ENCODE results near the gene DNPEP. TPM values are rescaled to one million over a fixed set of nuclear protein-coding genes. Genes with fewer than 3 reads are reported as not detected.

DNPEP gene
- total and polyA plus RNA-seq, 2 donors (not counting 3 experiments of a cell fraction or from before 2014, with no cell fraction given) = 40.4 to 77.5 TPM

GRCh38 chr2:219404291-219404910, 16.7 kb upstream of the DNPEP start:
- Histone ChIP-seq H3K9me1 (replicated peaks; ENCODE audit: control insufficient read depth, extremely low read depth, insufficient read depth, low read length) (no peaks in the 10 kb centered on the region), H3K4me2 (ENCODE audit: insufficient read depth, low read length) (no peak overlapping the region), H3K9ac (replicated peaks; ENCODE audit: extremely low read depth, insufficient read depth, low read length) (no peak overlapping the region), H3K4me3 (replicated peaks in 1 of 3; ENCODE audit: insufficient read depth in 1 of 3, low read depth in 1 of 3, low read length in 3 of 3) (no peak overlapping the region), H4K20me1 (replicated peaks; ENCODE audit: control insufficient read depth, extremely low read depth, insufficient read depth, low read length) (no peaks in the 10 kb centered on the region), H2AFZ (ENCODE audit: low read depth, low read length) (no peak overlapping the region), H3K27ac (ENCODE audit: insufficient read depth, low read depth, low read length) (no peak overlapping the region), H3K27me3 (ENCODE audit: control insufficient read depth in 2 of 2, insufficient read depth in 2 of 2, low read length in 2 of 2) (peaks cover 0 to 1% of the 10 kb centered on the region in 2 experiments), H3K4me1 (ENCODE audit: control insufficient read depth, extremely low read depth, insufficient read depth, low read length) (peaks cover 2% of the 10 kb centered on the region), H3K9me3 (replicated peaks; ENCODE audit: control insufficient read depth, insufficient read depth, low read length) (no peaks in the 10 kb centered on the region), H3K79me2 (ENCODE audit: control insufficient read depth, insufficient read depth, low read length) (no peaks in the 10 kb centered on the region), H3K36me3 (ENCODE audit: control insufficient read depth in 2 of 2, extremely low read depth in 1 of 2, insufficient read depth in 2 of 2, low read length in 2 of 2) (no peaks in the 10 kb centered on the region)
- no TSS peak for BruUV-seq (replicated peaks)
- TF ChIP-seq CTCF (IDR thresholded peaks at IDR 0.05; ENCODE audit: extremely low read depth in 1 of 2, insufficient read depth in 1 of 2, low read depth in 1 of 2, low read length in 2 of 2) (no peak), MYC (IDR thresholded peaks at IDR 0.05; ENCODE audit: low read depth, low read length) (no peak)
- intact Hi-C loops (cut with micrococcal nuclease) = no loop called here
- DNase-seq (ENCODE audit: low read depth, low spot score) (no peak), FAIRE-seq (no peak)
- CTCF ChIA-PET = interaction anchor here (0.7 to 5.7 kb wide), 12 partner anchors 14 to 156 kb away, joined by 3 to 329 read pairs (median 10); partner anchors contain the start of gene DNPEP
- POLR2A ChIA-PET = interaction anchor here (0.9 kb wide), 1 partner anchor 94 kb away, joined by 3 read pairs; the partner anchor contains the start of gene GMPPA
- dilution Hi-C loops (cut with MboI; ENCODE audit: extremely low pct_ligation_motif_present, low sequenced_read_pairs) = no loop called here

- peaks cover 0 to 1% of the 10 kb centered on the region in 2 experiments for H3K27me3 ChIP-seq (ENCODE audit: control insufficient read depth in 2 of 2, insufficient read depth in 2 of 2, low read length in 2 of 2)
- H3K9ac ChIP-seq (replicated peaks; ENCODE audit: extremely low read depth, insufficient read depth, low read length) = no peak overlapping the region
- TF ChIP-seq JUN (IDR thresholded peaks at IDR 0.05; ENCODE audit: borderline replicate concordance, insufficient read depth, insufficient read length, low read depth) = no peak
- no peak for TF ChIP-seq GATA2 (IDR thresholded peaks at IDR 0.05; ENCODE audit: insufficient read depth, insufficient read length, low read depth, low read length)
- no peak for TF ChIP-seq MAX (IDR thresholded peaks at IDR 0.05; ENCODE audit: insufficient read depth, insufficient read length)
- TF ChIP-seq POLR2A (IDR thresholded peaks at IDR 0.05; ENCODE audit: low read depth, low read length) = no peak
- no peak for TF ChIP-seq CTCF (IDR thresholded peaks at IDR 0.05; ENCODE audit: extremely low read depth in 1 of 2, insufficient read depth in 1 of 2, low read depth in 1 of 2, low read length in 2 of 2)
- no peak for TF ChIP-seq MYC (IDR thresholded peaks at IDR 0.05; ENCODE audit: low read depth, low read length)
- TF ChIP-seq FOS (IDR thresholded peaks at IDR 0.05; ENCODE audit: borderline replicate concordance, insufficient read depth, low read length) = no peak
- no peak for TF ChIP-seq POLR2AphosphoS5 (IDR thresholded peaks at IDR 0.05; ENCODE audit: insufficient read depth, low read depth, low read length)
- TF ChIP-seq EZH2 (IDR thresholded peaks at IDR 0.05; ENCODE audit: borderline replicate concordance, low read depth, low read length, severe bottlenecking) = no peak
- H3K36me3 ChIP-seq (ENCODE audit: control insufficient read depth in 2 of 2, extremely low read depth in 1 of 2, insufficient read depth in 2 of 2, low read length in 2 of 2) = no peaks in the 10 kb centered on the region
- H3K4me2 ChIP-seq (ENCODE audit: insufficient read depth, low read length) = no peak overlapping the region
- H3K27ac ChIP-seq (ENCODE audit: insufficient read depth, low read depth, low read length) = no peak overlapping the region
- CTCF ChIA-PET = interaction anchor here (0.7 to 5.7 kb wide), 20 partner anchors 9 to 286 kb away, joined by 4 to 329 read pairs (median 6); partner anchors contain the start of gene DNPEP
- intact Hi-C loops (cut with micrococcal nuclease) = loop anchor here (1.0 to 2.0 kb wide), 6 partner anchors 25 to 238 kb away; partner anchors contain the start of gene GMPPA
- no TSS peak for BruUV-seq (replicated peaks)
- no peaks in the 10 kb centered on the region for H3K9me1 ChIP-seq (replicated peaks; ENCODE audit: control insufficient read depth, extremely low read depth, insufficient read depth, low read length)
- H3K4me3 ChIP-seq (replicated peaks in 1 of 3; ENCODE audit: insufficient read depth in 1 of 3, low read depth in 1 of 3, low read length in 3 of 3) = no peak overlapping the region
- no peaks in the 10 kb centered on the region for H3K9me3 ChIP-seq (replicated peaks; ENCODE audit: control insufficient read depth, insufficient read depth, low read length)
- peaks cover 2% of the 10 kb centered on the region for H3K4me1 ChIP-seq (ENCODE audit: control insufficient read depth, extremely low read depth, insufficient read depth, low read length)
- dilution Hi-C loops (cut with MboI; ENCODE audit: extremely low pct_ligation_motif_present, low sequenced_read_pairs) = no loop called here
- FAIRE-seq (no peak), DNase-seq (ENCODE audit: low read depth, low spot score) (no peak)
- POLR2A ChIA-PET = interaction anchor here (0.9 kb wide), 1 partner anchor 95 kb away, joined by 3 read pairs; the partner anchor contains the start of gene GMPPA
- no peaks in the 10 kb centered on the region for H3K79me2 ChIP-seq (ENCODE audit: control insufficient read depth, insufficient read depth, low read length)
- no peak overlapping the region for H2AFZ ChIP-seq (ENCODE audit: low read depth, low read length)
- H4K20me1 ChIP-seq (replicated peaks; ENCODE audit: control insufficient read depth, extremely low read depth, insufficient read depth, low read length) = no peaks in the 10 kb centered on the region
Observed at GRCh38 chr2:219403861-219404260, 16.1 kb upstream of the DNPEP start.
